ENCODE measurements around the gene CIDEA.

CIDEA gene

DNA sequence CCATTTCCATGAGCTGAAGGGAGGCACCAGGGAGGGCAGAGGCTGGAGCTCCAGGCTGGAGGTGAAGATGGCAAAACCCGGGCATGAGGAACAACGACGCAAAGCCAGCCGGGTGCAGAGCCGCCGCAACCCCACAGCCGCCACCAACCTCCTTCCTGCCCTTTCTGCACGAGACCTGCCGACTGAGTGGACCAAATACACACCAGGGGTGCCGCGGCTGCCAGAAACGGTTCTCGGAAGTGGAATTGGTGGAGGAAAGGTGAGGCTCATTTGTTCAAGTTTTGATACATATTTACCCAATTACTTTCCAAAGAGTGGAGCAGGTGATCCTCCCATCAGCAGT lies 8.4 kb upstream of the CIDEA start:
- no peaks in the 10 kb centered on the region for H3K9me3 ChIP-seq (ENCODE audit: control insufficient read depth, low read depth, low read length)
- no peak overlapping the region for H3K27ac ChIP-seq (ENCODE audit: low read length)
- no peak overlapping the region for H3K9ac ChIP-seq (ENCODE audit: low read length)
- no peaks in the 10 kb centered on the region for H3K36me3 ChIP-seq (ENCODE audit: control insufficient read depth, low read depth, low read length)
- no peaks in the 10 kb centered on the region for H3K4me1 ChIP-seq (ENCODE audit: control insufficient read depth, low read depth, low read length)
- no peak overlapping the region for H3K4me3 ChIP-seq (ENCODE audit: low read length)
- H3K27me3 ChIP-seq (ENCODE audit: control insufficient read depth, insufficient read depth, low read length): peaks cover 24% of the 10 kb centered on the region

DNA sequence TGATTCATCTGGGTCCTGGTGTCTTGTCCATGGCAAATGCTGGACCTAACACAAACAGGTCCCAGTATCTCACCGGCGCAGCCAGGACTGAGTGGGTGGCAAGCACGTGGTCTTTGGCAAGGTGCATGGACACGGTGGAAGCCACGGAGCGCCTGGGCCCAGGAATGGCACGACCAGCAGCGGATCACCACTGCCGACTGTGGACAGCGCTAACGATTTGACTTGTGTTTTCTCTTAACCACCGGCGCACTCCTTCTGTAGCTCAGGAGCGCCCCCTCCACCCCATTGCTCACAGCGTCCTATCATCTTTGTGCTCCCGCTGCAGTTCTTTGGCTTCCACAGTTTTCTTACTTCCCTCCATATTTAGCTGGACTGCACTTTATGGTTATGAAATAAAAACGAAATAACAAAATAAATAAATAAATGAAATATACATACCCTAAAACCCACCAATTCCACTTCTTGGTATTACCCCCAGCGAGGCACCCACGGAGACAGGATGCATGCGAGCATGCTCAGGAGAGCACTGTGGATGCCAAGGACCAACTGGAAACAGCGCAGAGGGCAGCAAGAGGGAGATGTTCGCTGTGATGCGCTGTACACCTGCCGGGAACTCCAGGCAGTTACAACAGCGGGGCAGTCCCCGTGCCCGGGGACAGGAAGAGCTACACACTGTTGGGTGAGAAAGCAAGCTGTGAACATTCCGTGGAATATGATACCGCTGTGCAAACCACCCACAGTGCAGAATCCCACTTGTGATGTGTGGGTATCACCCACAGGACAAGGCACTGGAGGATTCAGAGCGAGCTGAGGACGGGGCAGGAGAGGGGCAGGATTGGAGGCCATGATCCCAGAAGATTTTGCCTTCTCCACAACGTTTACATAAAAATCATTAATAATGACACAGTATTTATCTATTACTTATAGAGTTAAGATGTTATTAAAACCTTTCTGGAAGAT lies 7.0 kb upstream of the CIDEA start:
- H3K4me1 ChIP-seq (ENCODE audit: control insufficient read depth, low read depth, low read length): no peaks in the 10 kb centered on the region
- no peaks in the 10 kb centered on the region for H3K9me3 ChIP-seq (ENCODE audit: control insufficient read depth, low read depth, low read length)
- no peak overlapping the region for H3K4me3 ChIP-seq (ENCODE audit: low read length)
- H3K27me3 ChIP-seq (ENCODE audit: control insufficient read depth, insufficient read depth, low read length): peaks cover 36% of the 10 kb centered on the region
- H3K27ac ChIP-seq (ENCODE audit: low read length): no peak overlapping the region
- no peaks in the 10 kb centered on the region for H3K36me3 ChIP-seq (ENCODE audit: control insufficient read depth, low read depth, low read length)
- H3K9ac ChIP-seq (ENCODE audit: low read length): no peak overlapping the region

DNA sequence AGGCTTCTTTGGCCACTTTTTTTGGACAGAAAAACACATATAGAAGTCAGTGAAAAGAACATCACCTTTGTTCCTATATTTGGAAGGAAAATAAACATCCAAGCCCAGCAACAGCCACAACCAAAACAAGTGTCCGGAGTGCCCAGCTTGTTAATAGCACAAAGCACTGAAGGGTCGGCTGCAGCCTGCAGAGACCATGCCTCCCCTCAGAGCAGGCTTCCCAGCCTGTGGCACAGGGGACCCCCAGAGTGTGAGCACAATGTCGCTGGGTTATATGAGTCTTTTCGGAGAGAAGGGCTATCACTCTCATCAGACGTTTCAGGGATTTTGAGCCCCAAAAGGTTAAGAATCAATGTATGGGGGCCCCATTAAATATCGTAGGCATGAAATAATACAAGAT lies 6.2 kb upstream of the CIDEA start:
- peaks cover 44% of the 10 kb centered on the region for H3K27me3 ChIP-seq (ENCODE audit: control insufficient read depth, insufficient read depth, low read length)
- no peak overlapping the region for H3K4me3 ChIP-seq (ENCODE audit: low read length)
- H3K9me3 ChIP-seq (ENCODE audit: control insufficient read depth, low read depth, low read length): no peaks in the 10 kb centered on the region
- H3K27ac ChIP-seq (ENCODE audit: low read length): no peak overlapping the region
- no peak overlapping the region for H3K9ac ChIP-seq (ENCODE audit: low read length)
- H3K4me1 ChIP-seq (ENCODE audit: control insufficient read depth, low read depth, low read length): peaks cover under 1% of the 10 kb centered on the region
- no peaks in the 10 kb centered on the region for H3K36me3 ChIP-seq (ENCODE audit: control insufficient read depth, low read depth, low read length)

- Histone ChIP-seq H3K9me3 (ENCODE audit: control insufficient read depth, low read depth, low read length) (no peaks in the 10 kb centered on the region), H3K4me3 (ENCODE audit: low read length) (no peak overlapping the region), H3K27ac (ENCODE audit: low read length) (no peak overlapping the region), H3K36me3 (ENCODE audit: control insufficient read depth, low read depth, low read length) (no peaks in the 10 kb centered on the region), H3K9ac (ENCODE audit: low read length) (no peak overlapping the region), H3K27me3 (ENCODE audit: control insufficient read depth, insufficient read depth, low read length) (peaks cover 56% of the 10 kb centered on the region), H3K4me1 (ENCODE audit: control insufficient read depth, low read depth, low read length) (peaks cover 8% of the 10 kb centered on the region)
Measured at GRCh38 chr18:12248926-12249720, 5.0 kb upstream of the CIDEA start.

DNA sequence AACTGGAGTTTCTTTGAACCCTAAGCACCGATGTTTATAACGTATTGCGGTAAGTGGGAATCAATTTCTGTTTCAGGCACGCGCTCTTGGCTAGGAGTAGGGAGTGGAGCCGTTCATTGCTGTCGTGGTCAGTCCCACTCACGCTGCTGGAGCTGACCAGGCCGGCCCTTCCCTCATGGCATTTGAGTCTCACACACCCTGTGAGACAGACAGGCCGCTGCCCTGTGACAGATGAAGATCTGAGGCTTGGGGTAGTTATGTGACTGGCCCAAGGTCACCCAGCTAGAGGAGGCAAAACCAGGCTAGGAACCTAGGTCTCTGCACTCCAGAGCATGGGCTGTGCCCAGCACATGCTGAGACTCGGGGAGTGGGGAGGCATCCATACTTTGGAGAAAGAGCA lies 2.9 kb upstream of the CIDEA start:
- no peak overlapping the region for H3K27ac ChIP-seq (ENCODE audit: low read length)
- H3K36me3 ChIP-seq (ENCODE audit: control insufficient read depth, low read depth, low read length): no peaks in the 10 kb centered on the region
- H3K9ac ChIP-seq (ENCODE audit: low read length): no peak overlapping the region
- H3K27me3 ChIP-seq (ENCODE audit: control insufficient read depth, insufficient read depth, low read length): peaks cover 71% of the 10 kb centered on the region
- no peak overlapping the region for H3K4me3 ChIP-seq (ENCODE audit: low read length)
- no peaks in the 10 kb centered on the region for H3K9me3 ChIP-seq (ENCODE audit: control insufficient read depth, low read depth, low read length)
- H3K4me1 ChIP-seq (ENCODE audit: control insufficient read depth, low read depth, low read length): peaks cover 18% of the 10 kb centered on the region

- Histone ChIP-seq H3K27ac (ENCODE audit: low read length) (no peak overlapping the region), H3K9ac (ENCODE audit: low read length) (no peak overlapping the region), H3K27me3 (ENCODE audit: control insufficient read depth, insufficient read depth, low read length) (peaks cover 72% of the 10 kb centered on the region), H3K4me1 (ENCODE audit: control insufficient read depth, low read depth, low read length) (peaks cover 18% of the 10 kb centered on the region), H3K9me3 (ENCODE audit: control insufficient read depth, low read depth, low read length) (no peaks in the 10 kb centered on the region), H3K4me3 (ENCODE audit: low read length) (no peak overlapping the region), H3K36me3 (ENCODE audit: control insufficient read depth, low read depth, low read length) (no peaks in the 10 kb centered on the region)
Measured at GRCh38 chr18:12252061-12252460, 2.1 kb upstream of the CIDEA start.

GRCh38 chr18:12253027-12253426 lies 1.1 kb upstream of the CIDEA start:
- Histone ChIP-seq H3K9me3 (ENCODE audit: control insufficient read depth, low read depth, low read length) (no peaks in the 10 kb centered on the region), H3K27me3 (ENCODE audit: control insufficient read depth, insufficient read depth, low read length) (peaks cover 72% of the 10 kb centered on the region), H3K4me1 (ENCODE audit: control insufficient read depth, low read depth, low read length) (peaks cover 18% of the 10 kb centered on the region), H3K27ac (ENCODE audit: low read length) (no peak overlapping the region), H3K4me3 (ENCODE audit: low read length) (peak overlapping the region; percentile 60), H3K36me3 (ENCODE audit: control insufficient read depth, low read depth, low read length) (no peaks in the 10 kb centered on the region), H3K9ac (ENCODE audit: low read length) (no peak overlapping the region)

GRCh38 chr18:12253663-12254135 lies 462 bp upstream of the CIDEA start:
- Histone ChIP-seq H3K4me3 (ENCODE audit: low read length) (peak overlapping the region; percentile 60), H3K27ac (ENCODE audit: low read length) (no peak overlapping the region), H3K36me3 (ENCODE audit: control insufficient read depth, low read depth, low read length) (no peaks in the 10 kb centered on the region), H3K27me3 (ENCODE audit: control insufficient read depth, insufficient read depth, low read length) (peaks cover 73% of the 10 kb centered on the region), H3K4me1 (ENCODE audit: control insufficient read depth, low read depth, low read length) (peaks cover 18% of the 10 kb centered on the region), H3K9me3 (ENCODE audit: control insufficient read depth, low read depth, low read length) (no peaks in the 10 kb centered on the region), H3K9ac (ENCODE audit: low read length) (no peak overlapping the region)

DNA sequence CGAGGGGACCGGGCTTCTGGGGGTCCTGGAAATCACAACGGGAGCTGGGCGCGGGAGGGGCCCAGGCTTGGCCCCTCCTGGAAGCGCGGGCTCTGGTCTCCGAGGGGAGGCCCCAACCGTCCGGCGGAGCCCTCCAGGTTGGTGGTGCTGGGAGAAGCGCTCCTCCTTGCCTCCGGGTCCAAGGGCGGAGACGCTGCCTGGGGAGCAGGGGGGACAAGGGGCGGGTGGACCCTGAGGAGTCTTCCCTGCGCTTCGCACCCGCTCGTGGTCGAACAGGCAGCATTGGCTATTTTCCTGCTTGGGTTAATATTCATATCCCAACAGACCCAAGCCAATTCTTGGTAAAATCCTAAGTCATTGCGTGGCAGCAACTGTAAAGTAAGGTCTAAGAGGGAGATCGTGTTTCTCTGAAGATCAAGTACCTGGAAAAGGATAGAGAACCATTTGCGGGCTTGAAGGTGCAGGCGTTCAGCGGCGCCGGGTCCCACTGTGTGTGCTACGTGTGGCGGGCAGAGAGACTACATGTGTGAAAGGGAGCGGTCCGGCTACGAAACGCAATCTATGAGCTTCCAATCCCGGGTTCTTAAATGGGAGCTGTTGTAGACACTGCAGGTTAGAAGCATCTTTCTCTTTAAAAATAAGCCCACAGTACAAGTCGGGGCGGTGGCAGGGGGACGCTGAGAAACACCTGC lies 805 bp downstream of the CIDEA start:
- Histone ChIP-seq H3K9me3 (ENCODE audit: control insufficient read depth, low read depth, low read length) (no peaks in the 10 kb centered on the region), H3K9ac (ENCODE audit: low read length) (no peak overlapping the region), H3K4me3 (ENCODE audit: low read length) (peak overlapping the region; percentile 60), H3K27me3 (ENCODE audit: control insufficient read depth, insufficient read depth, low read length) (peaks cover 73% of the 10 kb centered on the region), H3K36me3 (ENCODE audit: control insufficient read depth, low read depth, low read length) (no peaks in the 10 kb centered on the region), H3K27ac (ENCODE audit: low read length) (no peak overlapping the region), H3K4me1 (ENCODE audit: control insufficient read depth, low read depth, low read length) (peaks cover 18% of the 10 kb centered on the region)

DNA sequence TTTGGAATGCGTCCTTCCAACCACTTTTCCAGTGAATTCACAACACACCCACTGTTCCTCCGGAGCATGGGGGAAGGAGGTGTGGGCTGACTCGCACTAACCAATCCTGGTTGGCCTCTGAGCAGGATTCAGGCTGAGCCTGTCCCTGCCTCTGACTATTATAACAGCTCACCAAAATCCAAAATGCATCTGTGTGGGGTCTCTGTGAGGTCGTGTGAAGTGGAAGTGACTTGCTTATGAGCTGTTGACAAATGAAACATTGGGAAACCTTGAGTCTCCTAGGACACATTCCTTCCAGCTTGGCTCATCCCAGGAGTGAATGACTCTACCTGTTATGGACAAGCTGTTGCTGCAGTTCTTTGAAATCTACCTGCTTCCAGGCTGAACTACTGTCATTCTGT lies 1.5 kb downstream of the CIDEA start:
- H3K27ac ChIP-seq (ENCODE audit: low read length): no peak overlapping the region
- no peaks in the 10 kb centered on the region for H3K9me3 ChIP-seq (ENCODE audit: control insufficient read depth, low read depth, low read length)
- H3K4me3 ChIP-seq (ENCODE audit: low read length): no peak overlapping the region
- no peak overlapping the region for H3K9ac ChIP-seq (ENCODE audit: low read length)
- peaks cover 73% of the 10 kb centered on the region for H3K27me3 ChIP-seq (ENCODE audit: control insufficient read depth, insufficient read depth, low read length)
- H3K36me3 ChIP-seq (ENCODE audit: control insufficient read depth, low read depth, low read length): no peaks in the 10 kb centered on the region
- H3K4me1 ChIP-seq (ENCODE audit: control insufficient read depth, low read depth, low read length): peaks cover 18% of the 10 kb centered on the region

DNA sequence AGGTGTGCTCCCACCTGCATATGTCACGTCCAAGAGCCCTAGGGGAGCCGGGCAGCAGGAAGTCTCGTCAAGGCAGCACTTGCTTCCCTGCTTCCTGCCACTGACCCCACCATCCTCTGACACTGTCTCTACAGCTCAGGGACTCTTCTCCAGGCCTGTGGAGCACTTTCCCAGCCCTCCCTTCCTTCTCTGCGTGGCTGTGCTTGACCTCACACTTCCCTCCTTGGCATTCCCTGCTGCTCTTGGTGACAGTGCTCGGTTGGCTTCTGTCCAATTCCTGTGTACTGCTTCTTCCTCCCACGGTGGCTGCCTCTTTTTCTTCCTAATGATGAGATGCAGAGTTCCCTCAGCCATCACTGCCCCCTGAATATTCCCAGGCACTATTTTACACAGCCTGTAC lies 2.8 kb downstream of the CIDEA start:
- Histone ChIP-seq H3K36me3 (ENCODE audit: control insufficient read depth, low read depth, low read length) (no peaks in the 10 kb centered on the region), H3K4me1 (ENCODE audit: control insufficient read depth, low read depth, low read length) (peaks cover 18% of the 10 kb centered on the region), H3K27ac (ENCODE audit: low read length) (no peak overlapping the region), H3K9me3 (ENCODE audit: control insufficient read depth, low read depth, low read length) (no peaks in the 10 kb centered on the region), H3K4me3 (ENCODE audit: low read length) (no peak overlapping the region), H3K9ac (ENCODE audit: low read length) (no peak overlapping the region), H3K27me3 (ENCODE audit: control insufficient read depth, insufficient read depth, low read length) (peaks cover 63% of the 10 kb centered on the region)
